HK-2 (cell line): ENCODE results near the gene LPCAT1.
"Not testable (repeated sequence)": the region's sequence is repeated elsewhere in the genome, so short reads cannot be mapped to it uniquely, and the experiment has no call there.

Experiments
- DNase-seq: peaks from one replicate; pipeline ENCODE4 v3.0.0-alpha.2; 2018; ENCODE audit not compliant: unreplicated experiment

Gene LPCAT1

DNA sequence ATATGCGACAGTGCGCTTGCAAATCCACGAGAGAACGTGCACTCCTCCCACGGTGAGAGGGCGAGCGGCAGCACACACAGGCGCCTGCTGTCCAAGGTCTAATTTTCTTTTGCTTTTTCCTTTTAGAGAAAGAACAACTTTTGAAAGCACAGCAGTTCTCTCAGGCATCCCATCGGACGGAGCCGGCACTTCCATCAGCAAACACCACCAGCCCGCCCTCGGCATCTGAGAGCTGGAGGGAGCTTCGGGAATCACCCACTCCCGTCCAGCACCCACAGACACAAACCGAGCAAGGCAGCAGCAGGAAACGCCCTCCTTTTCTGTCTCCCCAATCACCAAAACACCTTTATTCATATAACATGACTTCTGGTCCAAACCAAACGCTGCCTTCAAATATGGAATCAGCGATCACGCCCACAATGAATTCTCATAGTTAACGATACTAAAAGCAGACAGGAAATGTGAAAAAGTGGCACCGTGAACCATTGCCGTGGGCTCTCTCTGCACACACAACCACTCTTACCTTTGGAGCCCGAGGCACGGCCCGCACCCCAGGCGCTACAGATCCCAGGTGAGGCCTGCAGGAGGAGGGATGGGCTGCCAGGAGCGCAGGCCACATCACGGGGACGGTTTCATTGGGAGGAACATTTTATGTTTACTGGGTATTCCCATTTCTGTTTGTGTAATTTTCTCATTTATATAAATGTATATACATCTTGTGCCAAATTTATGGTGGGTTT is 14.2 kb downstream of the LPCAT1 start:
- no peak for DNase-seq

DNA sequence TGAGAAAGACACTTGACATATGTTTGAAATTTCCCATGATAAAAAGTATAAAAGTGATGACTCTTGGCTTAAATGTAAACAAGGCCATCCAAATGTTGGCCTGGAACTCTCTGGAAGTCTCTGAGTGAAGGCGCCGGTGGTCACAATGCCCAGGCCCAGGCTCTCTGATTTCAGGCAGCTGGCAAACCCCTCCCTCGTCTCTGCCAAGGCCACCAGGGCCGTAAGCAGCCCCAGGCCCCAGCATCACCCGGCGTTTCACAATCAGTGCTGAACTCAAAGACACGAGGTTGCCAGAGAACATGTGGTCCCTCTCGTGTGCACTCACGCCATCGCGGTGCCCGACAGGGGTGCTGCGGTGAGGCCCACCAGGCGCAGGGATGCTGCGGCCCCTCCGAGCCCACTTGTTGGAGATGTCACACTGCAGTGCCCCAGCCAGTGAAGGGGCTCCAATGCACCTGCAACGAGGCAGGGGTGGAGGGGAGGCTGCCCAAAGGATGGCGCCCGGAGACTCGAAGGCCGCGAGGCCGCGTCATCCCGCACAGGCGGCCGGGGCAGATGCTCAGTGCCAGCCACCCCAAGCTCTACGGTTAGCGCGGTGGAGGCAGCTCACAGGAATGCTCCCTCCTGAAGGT is 15.0 kb downstream of the LPCAT1 start:
- DNase-seq = no peak

DNA sequence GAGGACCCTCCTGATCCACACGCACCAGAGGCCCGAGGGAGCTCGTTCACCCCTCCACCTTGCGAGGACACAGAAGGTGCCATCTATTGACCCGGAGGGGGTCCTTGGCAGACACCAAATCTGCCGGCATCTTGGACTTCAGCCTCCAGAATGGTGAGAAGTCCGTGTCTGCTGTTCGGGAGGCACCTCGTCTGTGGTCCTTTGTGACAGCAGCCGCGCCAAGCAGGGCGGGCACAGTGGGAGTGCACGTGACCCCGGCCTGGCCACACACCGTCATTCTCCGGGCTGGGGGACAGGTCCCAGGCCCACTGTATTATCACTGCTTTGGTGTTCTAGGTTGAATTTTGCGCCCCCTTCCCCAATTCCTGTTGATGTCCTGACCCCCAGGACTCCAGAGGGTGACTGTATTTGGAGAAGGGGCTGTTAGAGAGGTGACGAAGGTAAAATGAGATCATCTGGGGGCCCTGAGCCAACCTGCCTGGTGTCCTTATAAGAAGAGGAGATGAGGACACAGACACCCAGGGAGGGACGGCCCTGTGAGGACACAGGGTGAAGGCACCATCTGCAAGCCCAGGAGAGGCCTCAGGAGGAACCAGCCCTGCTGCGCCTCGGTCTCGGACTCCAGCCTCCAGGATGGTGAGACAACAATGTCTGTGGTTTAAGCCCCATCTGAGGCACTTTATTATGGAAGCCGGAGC is 15.7 kb downstream of the LPCAT1 start:
- no peak for DNase-seq

DNA sequence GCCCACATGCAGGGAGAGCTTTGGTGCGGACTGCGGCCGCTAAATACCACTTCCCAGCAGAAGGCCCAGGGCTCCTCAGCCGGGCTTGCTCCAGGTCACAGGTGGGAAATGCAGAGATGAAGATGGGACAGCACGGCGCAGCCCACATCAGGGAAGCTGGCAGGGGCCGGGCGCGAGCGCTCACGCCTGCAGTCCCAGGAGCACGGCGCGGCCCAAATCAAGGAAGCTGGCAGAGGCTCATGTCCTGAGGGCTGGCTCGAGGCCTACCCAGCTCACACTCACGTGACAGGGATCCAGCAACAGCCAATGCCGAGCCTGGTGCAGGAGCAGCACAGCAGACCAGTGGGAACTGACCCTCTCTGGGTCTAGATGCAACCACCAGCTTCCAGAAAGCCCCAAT is 16.3 kb downstream of the LPCAT1 start:
- no peak for DNase-seq

DNA sequence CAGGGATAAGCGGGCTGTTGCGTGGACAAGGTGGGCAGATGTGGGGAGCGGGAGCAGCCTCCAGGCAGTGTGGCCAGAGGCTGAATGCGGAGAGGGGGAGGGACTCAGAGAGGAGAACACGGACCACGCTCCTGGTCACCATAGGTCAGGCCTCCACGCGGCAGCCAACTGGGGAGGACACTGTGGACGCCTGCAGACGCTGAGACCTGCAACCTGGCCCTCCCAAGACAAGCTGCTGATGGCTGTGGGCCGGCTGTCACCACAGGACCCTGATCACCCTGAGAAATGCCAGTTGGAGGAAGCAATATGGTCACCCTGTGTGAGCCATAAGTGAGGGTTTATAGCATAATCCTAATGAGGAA is 16.8 kb downstream of the LPCAT1 start:
- no peak for DNase-seq

DNA sequence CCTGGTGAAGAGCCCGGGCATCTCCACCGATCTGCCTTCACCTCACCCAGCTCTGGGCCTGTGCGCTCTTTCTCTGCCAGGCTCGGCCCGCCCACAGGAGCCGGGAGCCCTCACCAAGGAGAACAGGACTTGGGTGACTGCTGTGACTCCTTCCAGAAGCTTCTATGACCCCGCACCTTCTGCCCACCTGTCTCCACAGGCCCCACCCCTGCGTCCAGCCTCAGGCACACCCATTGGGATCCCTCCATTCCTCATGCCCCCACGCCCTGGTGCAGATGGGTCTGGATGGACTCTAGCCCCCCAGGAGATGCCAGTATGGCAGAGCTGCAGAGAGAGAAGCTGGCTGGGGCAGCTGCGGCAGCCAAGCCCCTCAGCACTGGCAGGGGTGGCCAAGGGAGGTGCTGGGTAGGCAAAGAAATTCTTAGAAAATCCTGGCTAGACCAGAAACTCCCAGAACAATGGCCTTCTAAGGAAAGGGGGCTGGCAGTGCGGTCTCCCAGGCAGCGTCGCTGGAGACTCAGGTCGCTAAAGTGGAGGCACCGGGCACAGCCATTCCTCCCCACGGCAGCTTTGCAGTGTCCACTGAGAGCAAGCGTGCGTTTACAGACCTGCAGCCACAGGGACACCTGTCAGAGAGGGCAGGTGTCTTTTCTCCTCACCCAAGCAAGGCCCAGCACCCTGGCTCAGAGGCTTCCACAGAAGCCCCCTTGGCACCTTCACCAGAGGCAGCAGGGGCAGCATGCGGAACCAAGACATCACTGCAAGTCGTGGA is 17.3 kb downstream of the LPCAT1 start:
- no peak for DNase-seq

DNA sequence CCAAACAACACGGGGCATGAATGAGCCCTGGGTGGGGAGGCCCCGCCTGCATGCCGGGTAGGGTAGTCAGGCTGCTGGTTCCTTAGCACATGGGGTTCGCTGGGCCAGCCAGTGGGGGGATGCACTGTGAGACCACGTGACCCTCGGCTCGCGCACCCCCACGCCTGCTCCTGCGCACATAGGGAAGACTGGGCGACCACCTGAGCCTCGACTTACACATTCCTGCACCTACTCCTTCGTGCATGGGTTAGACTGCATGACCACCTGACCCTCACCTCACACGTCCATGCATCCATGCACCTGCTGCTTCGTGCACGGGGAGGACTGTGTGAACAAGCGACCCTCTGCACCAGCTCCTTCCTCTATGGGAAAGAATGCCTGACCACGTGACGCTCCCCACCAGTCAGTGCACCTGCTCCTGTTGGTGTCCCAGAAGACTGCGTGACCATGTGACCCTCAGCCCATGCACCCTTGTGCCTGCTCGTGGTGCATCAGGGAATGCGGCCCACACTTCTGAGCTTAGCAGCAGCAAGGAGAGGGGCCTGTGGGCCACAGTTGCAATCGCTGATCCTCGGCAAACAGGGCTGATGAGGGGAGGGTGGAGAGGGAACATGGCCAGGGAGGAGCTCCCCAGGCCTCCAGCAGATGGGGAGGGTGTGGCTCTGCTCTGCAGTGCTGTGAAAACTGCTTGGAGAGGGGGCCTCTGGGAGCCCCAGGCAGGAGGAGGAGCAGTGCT is 18.1 kb downstream of the LPCAT1 start:
- DNase-seq = no peak

DNA sequence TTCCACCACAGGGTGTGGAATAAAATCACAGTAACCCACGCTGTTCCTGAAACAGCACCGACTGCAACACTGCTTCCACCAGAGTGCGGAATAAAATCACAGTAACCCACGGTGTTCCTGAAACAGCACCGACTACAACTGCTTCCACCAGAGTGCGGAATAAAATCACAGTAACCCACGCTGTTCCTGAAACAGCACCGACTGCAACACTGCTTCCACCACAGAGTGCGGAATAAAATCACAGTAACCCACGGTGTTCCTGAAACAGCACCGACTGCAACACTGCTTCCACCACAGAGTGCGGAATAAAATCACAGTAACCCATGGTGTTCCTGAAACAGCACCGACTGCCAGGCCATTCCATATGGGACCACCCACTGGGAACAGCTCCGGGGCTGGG is 18.7 kb downstream of the LPCAT1 start:
- DNase-seq = not testable (repeated sequence)

DNA sequence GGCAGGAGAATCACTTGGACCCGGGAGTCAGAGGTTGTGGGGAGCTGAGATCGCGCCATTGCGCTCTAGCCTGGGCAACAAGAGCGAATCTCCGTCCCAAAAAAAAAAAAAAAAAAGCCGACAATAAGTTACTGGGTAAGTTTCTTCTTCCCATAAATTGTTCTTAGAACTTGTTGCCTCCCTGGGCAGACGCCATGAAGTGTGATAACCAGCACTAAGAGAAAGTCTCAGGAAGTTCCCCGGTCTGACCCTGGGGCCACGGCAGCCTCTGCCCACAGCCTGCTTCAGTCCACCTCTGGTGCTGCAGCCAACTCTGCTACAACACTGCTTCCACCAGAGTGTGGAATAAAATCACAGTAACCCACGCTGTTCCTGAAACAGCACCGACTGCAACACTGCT is 19.1 kb downstream of the LPCAT1 start:
- DNase-seq = no peak

DNA sequence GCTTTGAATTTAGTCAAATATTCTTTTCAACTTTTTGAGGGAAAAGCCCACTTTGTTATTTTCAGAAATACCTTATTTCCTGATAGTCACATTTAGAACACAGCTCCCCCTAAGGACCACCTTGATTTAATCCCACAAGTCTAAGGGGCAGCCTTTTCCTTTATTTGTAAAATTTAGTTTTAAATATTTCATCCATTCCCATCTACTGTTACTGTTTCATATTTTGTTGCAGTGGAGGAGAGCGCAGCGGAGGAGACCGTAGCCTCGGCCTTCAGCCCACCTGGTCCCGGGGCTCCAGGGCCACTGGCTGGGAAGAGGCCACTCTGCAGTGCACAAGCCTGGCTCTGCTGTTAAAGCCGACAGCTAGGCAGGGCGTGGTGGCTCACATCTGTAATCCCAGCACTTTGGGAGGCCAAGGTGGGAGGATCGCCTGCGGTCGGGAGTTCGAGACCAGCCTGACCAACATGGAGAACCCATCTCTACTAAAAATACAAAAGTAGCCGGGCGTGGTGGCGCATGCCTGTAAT is 19.6 kb downstream of the LPCAT1 start:
- DNase-seq = no peak

DNA sequence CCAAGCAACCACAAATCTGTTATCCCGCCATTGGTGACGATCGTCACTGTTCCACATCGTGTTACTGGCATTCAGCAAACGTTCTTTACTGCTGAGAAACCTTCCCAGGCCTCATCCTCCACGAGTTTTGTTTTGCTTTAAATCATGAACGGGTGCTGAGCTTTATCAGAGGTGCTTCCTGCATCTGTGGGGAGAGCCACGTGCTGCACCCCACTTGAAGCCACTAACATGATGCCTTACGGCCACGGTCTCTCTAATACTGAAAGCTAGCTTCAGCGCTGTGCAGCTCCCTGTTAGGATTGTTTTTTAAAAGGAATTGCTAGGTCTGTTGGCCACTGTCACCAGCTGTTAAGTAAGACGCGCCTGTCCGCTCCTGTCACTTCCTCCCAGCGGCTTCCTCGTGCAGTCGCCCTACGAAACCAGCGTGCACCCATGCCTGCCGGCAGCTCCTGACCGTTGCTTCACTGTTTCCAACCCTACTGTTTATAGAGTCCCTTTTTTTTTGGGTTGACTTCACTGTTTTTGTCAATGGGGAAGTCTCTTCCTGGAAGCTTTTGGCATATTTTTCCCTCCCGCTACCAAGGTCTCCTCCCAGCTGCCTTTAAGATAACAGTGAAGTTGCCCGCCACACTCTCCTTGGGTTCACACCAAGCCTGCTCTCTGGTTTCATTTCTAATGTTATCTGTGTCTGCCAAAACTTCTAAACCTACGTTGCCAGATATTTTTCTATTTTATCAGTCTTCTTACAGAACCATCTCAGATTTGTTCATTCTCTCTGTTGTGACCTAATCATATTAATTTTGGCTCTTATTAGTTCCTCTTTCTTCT is 20.3 kb downstream of the LPCAT1 start:
- DNase-seq = no peak

DNA sequence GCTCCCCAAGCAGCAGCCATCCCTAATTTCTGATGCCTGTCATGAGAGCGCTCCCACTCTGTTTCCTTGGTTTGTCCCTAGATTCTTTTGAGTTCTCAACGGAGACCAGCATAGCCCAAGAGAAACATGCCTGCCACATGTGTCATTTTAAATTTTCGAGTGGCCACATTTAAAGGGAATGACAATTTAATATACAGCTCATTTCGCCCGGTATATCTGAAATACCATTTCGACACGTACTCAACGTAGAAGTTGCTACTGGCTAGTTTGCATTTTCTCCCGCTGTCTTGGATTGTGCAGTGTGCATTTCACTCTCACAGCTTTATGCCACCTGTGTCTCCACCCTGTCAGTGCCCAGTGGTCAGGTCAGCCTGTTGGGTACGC is 21.0 kb downstream of the LPCAT1 start:
- no peak for DNase-seq

DNA sequence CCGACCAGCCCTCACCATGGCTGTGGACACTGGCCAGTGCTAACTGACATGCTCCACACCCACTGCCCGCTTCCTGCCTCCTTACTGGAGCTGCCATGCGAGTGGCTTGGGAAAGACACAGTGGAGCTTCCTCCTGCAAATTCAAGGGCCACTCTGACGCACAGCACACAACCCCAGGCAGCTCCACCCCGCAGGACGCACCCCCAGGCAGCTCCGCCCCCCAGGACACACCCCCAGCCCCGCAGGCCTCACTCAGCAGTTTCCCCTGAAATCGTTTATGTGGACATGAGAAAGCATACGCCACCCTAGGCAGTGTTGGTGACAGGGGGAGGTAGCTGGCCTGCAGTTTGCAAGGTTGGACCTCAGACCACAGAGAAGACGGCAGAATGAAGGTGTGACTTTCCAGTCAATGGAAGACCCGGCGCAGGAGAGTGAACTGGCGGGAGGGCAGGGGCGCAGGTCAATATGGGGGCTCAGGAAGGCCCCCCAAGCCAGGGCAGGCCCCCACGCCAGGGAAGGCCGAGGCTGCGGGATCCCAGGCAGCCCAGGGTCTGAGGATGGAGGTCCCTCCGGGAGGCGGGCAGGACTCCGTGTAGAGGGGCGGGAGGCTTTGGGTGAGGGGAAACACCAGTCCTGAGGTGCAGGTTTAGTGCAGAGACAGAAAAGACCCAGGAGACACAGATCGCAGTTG is 21.6 kb downstream of the LPCAT1 start:
- DNase-seq = no peak

DNA sequence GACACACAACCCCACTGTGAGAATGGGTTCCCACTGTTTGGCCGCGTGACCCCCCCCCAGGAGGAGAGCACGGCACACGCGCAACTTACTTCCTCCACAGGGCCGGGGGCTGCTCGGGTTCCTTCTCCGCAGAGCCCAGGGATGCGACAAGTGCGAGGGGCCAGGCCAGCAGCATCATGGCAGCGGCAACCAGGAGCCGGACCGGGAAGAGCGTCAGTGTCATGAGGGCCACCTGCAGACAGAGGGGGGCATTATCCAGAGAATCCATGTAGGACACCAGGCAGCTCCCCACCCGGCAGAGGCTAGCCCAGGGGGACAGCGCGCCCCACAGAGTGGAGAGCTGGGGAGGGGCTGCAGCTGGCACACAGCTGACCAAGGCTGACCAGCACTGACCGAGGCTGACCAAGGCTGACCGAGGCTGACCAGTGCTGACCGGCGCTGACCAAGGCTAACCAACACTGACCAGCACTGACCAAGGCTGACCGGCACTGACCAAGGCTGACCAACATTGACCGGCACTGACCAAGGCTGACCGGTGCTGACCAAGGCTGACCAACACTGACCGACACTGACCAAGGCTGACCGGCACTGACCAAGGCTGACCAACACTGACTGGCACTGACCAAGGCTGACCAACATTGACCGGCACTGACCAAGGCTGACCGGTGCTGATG is 22.3 kb downstream of the LPCAT1 start:
- no peak for DNase-seq

DNA sequence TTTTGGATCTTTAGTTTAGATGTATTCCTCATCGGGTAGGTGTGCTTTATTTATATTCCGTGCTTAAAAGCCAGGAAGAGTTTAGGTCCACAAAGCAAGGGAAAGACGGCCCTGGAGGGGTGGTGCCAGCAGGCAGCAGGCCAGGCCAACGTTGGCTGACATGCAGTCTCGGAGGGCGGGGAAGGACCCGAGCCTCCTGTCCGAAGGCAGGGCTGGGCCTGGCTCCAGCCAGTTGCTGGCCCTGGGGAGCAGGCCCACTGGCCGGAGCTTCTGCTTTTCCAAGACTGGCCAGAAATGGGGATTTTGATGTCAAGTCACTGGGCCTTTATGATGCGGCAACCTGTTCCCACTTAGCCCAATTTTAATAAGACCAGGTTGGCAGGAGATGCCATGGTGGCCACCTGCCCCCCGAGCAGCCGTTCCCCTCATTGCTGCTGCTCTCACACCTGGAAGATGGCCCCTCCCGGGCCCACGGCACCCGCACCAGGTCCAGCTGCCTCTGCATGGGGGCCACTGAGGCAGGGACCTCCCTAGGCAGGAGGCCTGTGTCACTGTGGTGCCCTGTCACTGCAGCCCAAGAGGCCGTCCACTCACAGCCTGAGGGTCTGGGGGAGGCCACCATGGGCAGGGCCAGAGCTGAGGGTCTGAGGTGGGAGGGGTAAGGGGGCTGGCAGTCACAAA is 23.2 kb downstream of the LPCAT1 start:
- no peak for DNase-seq

DNA sequence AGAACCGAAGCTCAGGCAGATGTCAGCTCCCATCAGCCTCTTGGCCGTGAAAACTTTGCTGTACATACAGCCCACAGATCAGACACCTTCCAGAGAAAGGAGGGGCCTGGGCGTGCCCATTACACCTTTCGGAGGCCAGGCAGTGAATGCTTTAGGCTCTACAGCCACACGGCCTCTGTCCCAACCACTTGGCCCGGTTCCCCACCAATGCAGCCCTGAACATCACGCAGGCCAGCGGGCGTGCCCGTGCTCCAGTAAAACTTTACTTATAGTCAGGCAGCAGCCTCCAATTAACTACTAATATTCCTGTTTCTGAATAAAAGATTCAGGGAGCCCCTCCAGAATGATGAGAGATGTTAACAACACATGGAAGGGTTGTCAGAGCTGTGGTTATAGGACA is 23.9 kb downstream of the LPCAT1 start:
- no peak for DNase-seq

DNA sequence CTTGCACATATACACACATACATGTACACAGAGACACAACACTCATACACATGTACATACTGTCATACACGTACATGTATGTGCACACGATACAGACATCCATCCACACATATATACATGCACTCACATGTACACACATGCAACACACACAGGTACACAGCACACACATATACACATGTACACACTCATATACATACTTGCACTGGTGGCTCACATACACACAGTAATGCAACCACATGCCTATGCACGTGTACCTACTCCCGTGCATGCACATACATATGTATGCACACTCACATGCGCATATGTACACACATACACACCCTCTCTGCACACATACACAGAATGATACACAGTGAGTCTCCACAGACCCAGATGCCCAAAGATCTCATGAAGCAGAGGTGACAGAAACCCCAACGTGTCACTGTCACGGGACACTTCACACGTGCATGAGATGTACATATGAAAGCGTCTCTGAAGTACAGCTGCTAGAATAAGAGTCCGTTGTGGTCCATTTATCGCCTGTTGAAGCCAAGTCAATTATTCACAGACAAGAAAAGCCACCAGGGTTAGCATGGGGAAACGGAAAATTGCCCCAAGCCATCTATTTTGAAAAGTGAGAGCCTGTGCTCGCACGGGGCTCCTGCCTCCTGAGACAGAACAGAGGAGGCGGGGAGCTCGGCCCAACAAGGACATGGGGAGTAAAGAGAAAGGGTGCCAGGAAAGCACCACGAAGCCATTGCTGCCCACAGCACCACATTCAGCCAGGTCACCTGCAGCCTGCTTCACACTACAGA is 24.9 kb downstream of the LPCAT1 start:
- DNase-seq = no peak
